HEK293 (cell line): ENCODE measurements around the gene BTBD9.

ENCODE experiments used
- CTCF ChIP-seq: fragments of 450-650 bp; formaldehyde crosslinking; IDR thresholded peaks from 2 replicates; pipeline ENCODE4 v1.5.1; 2016; ENCODE audit warnings: missing biosample characterization, missing genetic modification characterization
- ZBTB17 ChIP-seq: fragments of 450-650 bp; formaldehyde crosslinking; IDR thresholded peaks from 2 replicates; pipeline ENCODE4 v1.5.1; 2016; ENCODE audit warnings: missing biosample characterization, missing genetic modification characterization
- ZNF19 ChIP-seq: fragments of 450-650 bp; formaldehyde crosslinking; IDR thresholded peaks from 2 replicates; pipeline ENCODE4; 2016; ENCODE audit warnings: missing biosample characterization, missing genetic modification characterization, low read depth
- ZNF366 ChIP-seq: fragments of 450-650 bp; formaldehyde crosslinking; conservative IDR thresholded peaks from 2 replicates; pipeline ENCODE4 v1.5.1; 2016; ENCODE audit warnings: missing biosample characterization, missing genetic modification characterization
- ZNF549 ChIP-seq: fragments of 450-650 bp; IDR thresholded peaks from 2 replicates; pipeline ENCODE4 v1.5.1; 2018; ENCODE audit warnings: missing biosample characterization, missing genetic modification characterization, mild to moderate bottlenecking, inconsistent platforms, moderate library complexity
- TF ChIP-seq, protein P1 (sequence below): fragments of 450-650 bp; formaldehyde crosslinking; IDR thresholded peaks from 2 replicates; pipeline ENCODE4 v1.5.1; 2016; ENCODE audit warnings: missing biosample characterization, missing genetic modification characterization

DNA sequence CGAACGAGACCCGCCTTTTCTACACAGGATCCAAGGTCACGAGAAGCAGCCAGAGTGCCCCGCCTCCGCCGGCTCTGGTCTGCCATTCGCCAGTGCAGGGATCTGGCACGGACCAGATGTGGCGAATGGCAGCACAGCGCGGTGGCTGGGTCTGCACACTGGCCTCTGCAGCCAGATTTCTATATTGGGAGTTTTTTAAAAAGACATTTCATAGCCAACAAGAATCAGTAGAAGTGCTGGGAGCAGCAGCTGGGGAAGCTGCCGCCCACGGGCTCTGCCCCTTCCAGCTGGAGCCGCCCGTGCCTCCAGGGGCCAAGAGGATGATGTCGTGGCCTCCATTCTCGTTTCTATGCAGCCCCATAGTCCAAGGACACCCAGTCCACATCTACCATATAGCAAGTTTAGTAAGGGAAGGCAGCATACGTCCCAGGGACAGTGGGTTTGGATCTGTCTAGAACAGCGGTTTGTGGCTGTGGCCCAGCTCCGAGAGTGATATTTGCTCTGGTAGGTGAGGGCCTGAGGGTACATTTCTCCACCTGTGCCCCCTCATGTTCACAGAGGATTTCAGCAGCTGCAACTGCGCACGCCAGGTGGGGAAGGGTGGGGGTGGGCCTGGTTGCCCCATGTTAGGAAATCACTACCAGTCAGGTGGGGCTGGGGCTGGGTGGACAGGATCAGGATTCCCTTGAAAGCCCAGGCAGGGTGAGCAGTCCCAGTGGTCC is 486.5 kb downstream of the BTBD9 start:
- TF ChIP-seq CTCF (tag by site-specific recombination) (no peak), ZBTB17 (no peak), ZNF19 (tag by site-specific recombination) (no peak), ZNF549 (tag by site-specific recombination) (no peak), ZNF366 (no peak)
- TF ChIP-seq, protein P1, sequence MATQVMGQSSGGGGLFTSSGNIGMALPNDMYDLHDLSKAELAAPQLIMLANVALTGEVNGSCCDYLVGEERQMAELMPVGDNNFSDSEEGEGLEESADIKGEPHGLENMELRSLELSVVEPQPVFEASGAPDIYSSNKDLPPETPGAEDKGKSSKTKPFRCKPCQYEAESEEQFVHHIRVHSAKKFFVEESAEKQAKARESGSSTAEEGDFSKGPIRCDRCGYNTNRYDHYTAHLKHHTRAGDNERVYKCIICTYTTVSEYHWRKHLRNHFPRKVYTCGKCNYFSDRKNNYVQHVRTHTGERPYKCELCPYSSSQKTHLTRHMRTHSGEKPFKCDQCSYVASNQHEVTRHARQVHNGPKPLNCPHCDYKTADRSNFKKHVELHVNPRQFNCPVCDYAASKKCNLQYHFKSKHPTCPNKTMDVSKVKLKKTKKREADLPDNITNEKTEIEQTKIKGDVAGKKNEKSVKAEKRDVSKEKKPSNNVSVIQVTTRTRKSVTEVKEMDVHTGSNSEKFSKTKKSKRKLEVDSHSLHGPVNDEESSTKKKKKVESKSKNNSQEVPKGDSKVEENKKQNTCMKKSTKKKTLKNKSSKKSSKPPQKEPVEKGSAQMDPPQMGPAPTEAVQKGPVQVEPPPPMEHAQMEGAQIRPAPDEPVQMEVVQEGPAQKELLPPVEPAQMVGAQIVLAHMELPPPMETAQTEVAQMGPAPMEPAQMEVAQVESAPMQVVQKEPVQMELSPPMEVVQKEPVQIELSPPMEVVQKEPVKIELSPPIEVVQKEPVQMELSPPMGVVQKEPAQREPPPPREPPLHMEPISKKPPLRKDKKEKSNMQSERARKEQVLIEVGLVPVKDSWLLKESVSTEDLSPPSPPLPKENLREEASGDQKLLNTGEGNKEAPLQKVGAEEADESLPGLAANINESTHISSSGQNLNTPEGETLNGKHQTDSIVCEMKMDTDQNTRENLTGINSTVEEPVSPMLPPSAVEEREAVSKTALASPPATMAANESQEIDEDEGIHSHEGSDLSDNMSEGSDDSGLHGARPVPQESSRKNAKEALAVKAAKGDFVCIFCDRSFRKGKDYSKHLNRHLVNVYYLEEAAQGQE (tag by site-specific recombination) = no peak
